Kidney epithelial cell (primary cell): Measurements from ENCODE around the gene USP9X. TPM values are rescaled to one million over a fixed set of nuclear protein-coding genes. Genes with fewer than 3 reads are reported as not detected.

ENCODE experiments used
- DNase-seq: peaks from one replicate; pipeline ENCODE4 v3.0.0-alpha.2; 2010; ENCODE audit warnings: low read depth
- H3K27me3 ChIP-seq: 2 replicates; pipeline ENCODE4 v1.6.0; 2011; ENCODE audit warnings: low read length; ENCODE audit not compliant: control insufficient read depth, insufficient read depth
- H3K36me3 ChIP-seq: 2 replicates; pipeline ENCODE4 v1.5.1; 2011; ENCODE audit warnings: low read length; ENCODE audit not compliant: control insufficient read depth, insufficient read depth
- H3K4me3 ChIP-seq: 2 replicates; pipeline ENCODE4 v1.5.1; 2011; ENCODE audit warnings: low read depth, mild to moderate bottlenecking, control low read depth, low read length
- CTCF ChIP-seq: IDR thresholded peaks from 2 replicates; pipeline ENCODE4 v1.5.1; 2011; ENCODE audit warnings: mild to moderate bottlenecking, moderate library complexity, low read length, control low read depth, inconsistent platforms; ENCODE audit not compliant: insufficient read depth, poor library complexity, severe bottlenecking
- total RNA-seq: library from RNA; depleted of rRNA; stranded (reverse); fragments of >200 nt; gene quantifications from 2 replicates; pipeline ENCODE4 v1.2.3, GENCODE V29; 2015

The USP9X gene
- total RNA-seq, 1 donor from 2014 or later: 53.7 TPM

- no peak for DNase-seq
- Histone ChIP-seq H3K27me3 (peaks cover 6% of the 10 kb centered on the region), H3K36me3 (no peaks in the 10 kb centered on the region), H3K4me3 (no peak overlapping the region)
- no peak for TF ChIP-seq CTCF
These were observed 172.6 kb downstream of the USP9X start for GRCh38 chrX:41257801-41258200.

GRCh38 chrX:41258226-41258625 is 173.0 kb downstream of the USP9X start:
- no peak for TF ChIP-seq CTCF
- H3K36me3 ChIP-seq: no peaks in the 10 kb centered on the region
- no peak overlapping the region for H3K4me3 ChIP-seq
- no peak for DNase-seq
- H3K27me3 ChIP-seq: peaks cover 2% of the 10 kb centered on the region

- no peak for DNase-seq
- Histone ChIP-seq H3K4me3 (no peak overlapping the region), H3K36me3 (no peaks in the 10 kb centered on the region), H3K27me3 (no peaks in the 10 kb centered on the region)
- TF ChIP-seq CTCF: no peak
These were observed 173.6 kb downstream of the USP9X start for GRCh38 chrX:41258871-41259270.

GRCh38 chrX:41259516-41259915 is 174.3 kb downstream of the USP9X start:
- TF ChIP-seq CTCF: no peak
- no peak for DNase-seq
- H3K27me3 ChIP-seq: no peaks in the 10 kb centered on the region
- H3K4me3 ChIP-seq: no peak overlapping the region
- no peaks in the 10 kb centered on the region for H3K36me3 ChIP-seq

GRCh38 chrX:41265615-41266014 is 180.4 kb downstream of the USP9X start:
- no peaks in the 10 kb centered on the region for H3K27me3 ChIP-seq
- no peaks in the 10 kb centered on the region for H3K36me3 ChIP-seq
- H3K4me3 ChIP-seq: no peak overlapping the region
- no peak for DNase-seq
- no peak for TF ChIP-seq CTCF

GRCh38 chrX:41273638-41274037 is 188.4 kb downstream of the USP9X start:
- H3K27me3 ChIP-seq: peaks cover 14% of the 10 kb centered on the region
- DNase-seq: no peak
- H3K4me3 ChIP-seq: no peak overlapping the region
- TF ChIP-seq CTCF: no peak
- no peaks in the 10 kb centered on the region for H3K36me3 ChIP-seq
